HepG2 (cell line): ENCODE measurements around the gene MSMO1. TPM values are rescaled to one million over a fixed set of nuclear protein-coding genes. Genes with fewer than 3 reads are reported as not detected.

Experiments used
- BORCS8-MEF2B ChIP-seq: sonication (generic); formaldehyde crosslinking; IDR thresholded peaks from 2 replicates; pipeline ENCODE4 v1.8.0; 2022; ENCODE audit warnings: mild to moderate bottlenecking, missing genetic modification reagents
- CBX1 ChIP-seq: IDR thresholded peaks from one replicate; pipeline ENCODE4 v1.6.1; 2016; ENCODE audit warnings: antibody characterized with exemption, low read depth
- DRAP1 ChIP-seq: IDR thresholded peaks from 2 replicates; pipeline ENCODE4 v1.6.1; 2016; ENCODE audit warnings: missing genetic modification reagents, missing compliant biosample characterization
- ETS1 ChIP-seq: sonication (generic); formaldehyde crosslinking; IDR thresholded peaks from 2 replicates; pipeline ENCODE4 v1.4.0; 2020; ENCODE audit warnings: missing genetic modification reagents
- IKZF1 ChIP-seq: fragments of 450-650 bp; IDR thresholded peaks from 2 replicates; pipeline ENCODE4 v1.7.1; 2016
- JARID2 ChIP-seq: sonication (generic); formaldehyde crosslinking; IDR thresholded peaks from 2 replicates; pipeline ENCODE4 v1.8.1; 2023; ENCODE audit warnings: missing genetic modification reagents, inconsistent platforms; ENCODE audit not compliant: insufficient replicate concordance
- KDM5B ChIP-seq: sonication (generic); formaldehyde crosslinking; IDR thresholded peaks from 2 replicates; pipeline ENCODE4 v1.4.0; 2020; ENCODE audit warnings: missing genetic modification reagents, mild to moderate bottlenecking, borderline replicate concordance
- MAFF ChIP-seq: IDR thresholded peaks from 2 replicates; pipeline ENCODE4 v1.6.1; 2011; ENCODE audit warnings: low read depth, low read length, improper control_type of control experiment
- MYC ChIP-seq: sonication (generic); formaldehyde crosslinking; IDR thresholded peaks from 2 replicates; pipeline ENCODE4 v1.9.0; 2021; ENCODE audit warnings: missing genetic modification reagents, borderline replicate concordance
- NFE2L2 ChIP-seq: fragments of 150-350 bp; IDR thresholded peaks from 2 replicates; pipeline ENCODE4 v1.6.1; 2014; ENCODE audit warnings: low read length
- STAT5B ChIP-seq: sonication (generic); formaldehyde crosslinking; IDR thresholded peaks from 2 replicates; pipeline ENCODE4 v1.4.0; 2020; ENCODE audit warnings: missing genetic modification reagents
- THRA ChIP-seq: sonication (generic); formaldehyde crosslinking; IDR thresholded peaks from 2 replicates; pipeline ENCODE4 v1.4.0; 2020; ENCODE audit warnings: missing genetic modification reagents, borderline replicate concordance
- ZHX2 ChIP-seq, 2 experiments: sonication (generic) in 1 of 2; formaldehyde crosslinking in 1 of 2; IDR thresholded peaks; 2 replicates each; pipeline versions ENCODE4 v1.6.1 to v1.9.0; 2014 to 2022; ENCODE audit warnings: antibody characterized with exemption in 1 of 2, borderline replicate concordance in 1 of 2, inconsistent platforms in 1 of 2, low read depth in 1 of 2, missing genetic modification reagents in 1 of 2
- ZNF121 ChIP-seq: sonication (generic); formaldehyde crosslinking; IDR thresholded peaks from 2 replicates; pipeline ENCODE4 v1.5.0; 2020; ENCODE audit warnings: mild to moderate bottlenecking, missing genetic modification reagents
- ZNF124 ChIP-seq: sonication (generic); formaldehyde crosslinking; IDR thresholded peaks from 2 replicates; pipeline ENCODE4 v1.4.0; 2020; ENCODE audit warnings: missing genetic modification reagents
- ZNF256 ChIP-seq: sonication (generic); formaldehyde crosslinking; conservative IDR thresholded peaks from 2 replicates; pipeline ENCODE4 v1.4.0; 2020; ENCODE audit warnings: missing genetic modification reagents
- ZNF264 ChIP-seq: sonication (generic); formaldehyde crosslinking; IDR thresholded peaks from 2 replicates; pipeline ENCODE4 v1.4.0; 2020; ENCODE audit warnings: missing genetic modification reagents
- ZNF34 ChIP-seq: sonication (generic); formaldehyde crosslinking; IDR thresholded peaks from 2 replicates; pipeline ENCODE4 v1.4.0; 2020; ENCODE audit warnings: mild to moderate bottlenecking, missing genetic modification reagents, borderline replicate concordance
- ZNF543 ChIP-seq: sonication (generic); formaldehyde crosslinking; IDR thresholded peaks from 2 replicates; pipeline ENCODE4 v1.4.0; 2020; ENCODE audit warnings: mild to moderate bottlenecking, missing genetic modification reagents
- ZNF850 ChIP-seq: sonication (generic); formaldehyde crosslinking; conservative IDR thresholded peaks from 2 replicates; pipeline ENCODE4 v1.9.0; 2021; ENCODE audit warnings: mild to moderate bottlenecking, missing genetic modification reagents
- polyA plus RNA-seq, 8 experiments: library from polyadenylated mRNA; depleted of rRNA in 3 of 8; stranded (reverse) in 7 of 8; unstranded in 1 of 8; fragments of >200 nt; fragmentation: Illumina TruSeq in 4 of 8; extraction: Trizol in 4 of 8; gene quantifications; 2 replicates each; pipeline versions ENCODE4 v1.2.1 to v1.2.3, GENCODE V29; 2011 to 2016; ENCODE audit warnings: low read depth in 4 of 8, missing spikeins in 1 of 8, mixed read lengths in 1 of 8; ENCODE audit not compliant: insufficient read depth in 1 of 8
- total RNA-seq, 5 experiments: library from RNA; depleted of rRNA; stranded (reverse); fragments of >200 nt; fragmentation: Illumina TruSeq; extraction: Trizol; gene quantifications; 2 replicates each; pipeline ENCODE4 v1.2.3, GENCODE V29; 2016; ENCODE audit warnings: low read depth in 1 of 5

The MSMO1 gene
- total and polyA plus RNA-seq, 2 of the 13 experiments (the other 11 are each of a cell fraction or from before 2014, with no cell fraction given): 98.1 to 216 TPM

- TF ChIP-seq ZHX2 (IDR thresholded peaks at IDR 0.05; ENCODE audit: low read depth) (no peak; the same call in 1 of the 2 replicates), ZHX2 (CRISPR knock-in tag; IDR thresholded peaks at IDR 0.05; ENCODE audit: borderline replicate concordance) (no peak), MAFF (no peak), ETS1 (0 out of 2 replicates have a peak, but pooled peaks have one; percentile 39), ZNF121 (CRISPR knock-in tag) (no peak), JARID2 (CRISPR knock-in tag) (peak; percentile 3), ZNF543 (CRISPR knock-in tag) (peak; percentile 90; the same call in 1 of the 2 replicates), IKZF1 (no peak), DRAP1 (CRISPR knock-in tag) (peak; percentile 97), ZNF264 (CRISPR knock-in tag) (peak; percentile 49; the same call in 1 of the 2 replicates), ZNF850 (peak; percentile 69; the same call in 1 of the 2 replicates), STAT5B (CRISPR knock-in tag) (peak; percentile 93), BORCS8-MEF2B (CRISPR knock-in tag) (peak; percentile 61), CBX1 (no peak), ZNF124 (CRISPR knock-in tag) (peak; percentile 71; the same call in 1 of the 2 replicates), ZNF34 (CRISPR knock-in tag) (no peak), MYC (CRISPR knock-in tag) (peak; percentile 93; the same call in 1 of the 2 replicates), ZNF256 (CRISPR knock-in tag) (no peak), KDM5B (CRISPR knock-in tag) (peak; percentile 93; the same call in 1 of the 2 replicates), NFE2L2 (no peak), THRA (CRISPR knock-in tag) (0 out of 2 replicates have a peak, but pooled peaks have one; percentile 41)
These were observed at the start of gene MSMO1 (continued) for GRCh38 chr4:165327211-165328100.
